ENCODE data around the gene NBAS. TPM values are rescaled to one million over a fixed set of nuclear protein-coding genes. Genes with fewer than 3 reads are reported as not detected.

The NBAS gene
- total and polyA plus RNA-seq, 10 of the 15 experiments (the other 5 are each of a cell fraction or from before 2014, with no cell fraction given) = 4.3 to 32.7 (median 20.8) TPM

DNA sequence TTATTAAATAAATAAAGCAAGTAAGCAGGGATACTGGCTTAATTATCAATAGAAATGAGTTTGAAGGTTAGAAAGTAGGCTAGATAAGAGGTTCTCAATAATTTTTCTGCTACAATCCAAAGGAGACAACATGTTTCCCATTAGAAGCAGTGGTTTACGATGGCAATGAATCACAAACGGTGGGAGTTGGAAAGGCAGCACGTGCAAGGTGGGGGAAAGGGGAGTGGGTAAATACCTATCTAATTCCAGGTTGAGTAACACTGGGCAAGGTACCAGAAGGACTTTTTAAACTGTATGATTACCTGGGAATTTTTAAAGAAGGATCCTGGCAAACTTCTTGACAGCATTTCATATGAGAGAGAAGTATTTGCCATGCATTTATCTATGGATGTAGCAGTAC lies 289.9 kb downstream of the NBAS start (continued):
- TF ChIP-seq, protein P1, sequence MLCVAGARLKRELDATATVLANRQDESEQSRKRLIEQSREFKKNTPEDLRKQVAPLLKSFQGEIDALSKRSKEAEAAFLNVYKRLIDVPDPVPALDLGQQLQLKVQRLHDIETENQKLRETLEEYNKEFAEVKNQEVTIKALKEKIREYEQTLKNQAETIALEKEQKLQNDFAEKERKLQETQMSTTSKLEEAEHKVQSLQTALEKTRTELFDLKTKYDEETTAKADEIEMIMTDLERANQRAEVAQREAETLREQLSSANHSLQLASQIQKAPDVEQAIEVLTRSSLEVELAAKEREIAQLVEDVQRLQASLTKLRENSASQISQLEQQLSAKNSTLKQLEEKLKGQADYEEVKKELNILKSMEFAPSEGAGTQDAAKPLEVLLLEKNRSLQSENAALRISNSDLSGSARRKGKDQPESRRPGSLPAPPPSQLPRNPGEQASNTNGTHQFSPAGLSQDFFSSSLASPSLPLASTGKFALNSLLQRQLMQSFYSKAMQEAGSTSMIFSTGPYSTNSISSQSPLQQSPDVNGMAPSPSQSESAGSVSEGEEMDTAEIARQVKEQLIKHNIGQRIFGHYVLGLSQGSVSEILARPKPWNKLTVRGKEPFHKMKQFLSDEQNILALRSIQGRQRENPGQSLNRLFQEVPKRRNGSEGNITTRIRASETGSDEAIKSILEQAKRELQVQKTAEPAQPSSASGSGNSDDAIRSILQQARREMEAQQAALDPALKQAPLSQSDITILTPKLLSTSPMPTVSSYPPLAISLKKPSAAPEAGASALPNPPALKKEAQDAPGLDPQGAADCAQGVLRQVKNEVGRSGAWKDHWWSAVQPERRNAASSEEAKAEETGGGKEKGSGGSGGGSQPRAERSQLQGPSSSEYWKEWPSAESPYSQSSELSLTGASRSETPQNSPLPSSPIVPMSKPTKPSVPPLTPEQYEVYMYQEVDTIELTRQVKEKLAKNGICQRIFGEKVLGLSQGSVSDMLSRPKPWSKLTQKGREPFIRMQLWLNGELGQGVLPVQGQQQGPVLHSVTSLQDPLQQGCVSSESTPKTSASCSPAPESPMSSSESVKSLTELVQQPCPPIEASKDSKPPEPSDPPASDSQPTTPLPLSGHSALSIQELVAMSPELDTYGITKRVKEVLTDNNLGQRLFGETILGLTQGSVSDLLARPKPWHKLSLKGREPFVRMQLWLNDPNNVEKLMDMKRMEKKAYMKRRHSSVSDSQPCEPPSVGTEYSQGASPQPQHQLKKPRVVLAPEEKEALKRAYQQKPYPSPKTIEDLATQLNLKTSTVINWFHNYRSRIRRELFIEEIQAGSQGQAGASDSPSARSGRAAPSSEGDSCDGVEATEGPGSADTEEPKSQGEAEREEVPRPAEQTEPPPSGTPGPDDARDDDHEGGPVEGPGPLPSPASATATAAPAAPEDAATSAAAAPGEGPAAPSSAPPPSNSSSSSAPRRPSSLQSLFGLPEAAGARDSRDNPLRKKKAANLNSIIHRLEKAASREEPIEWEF (IDR thresholded peaks at IDR 0.05; ENCODE audit: insufficient replicate concordance, low read depth, low read length) = no peak
- no peak for TF ChIP-seq HDAC2 (IDR thresholded peaks at IDR 0.05)
- TF ChIP-seq, protein P2, sequence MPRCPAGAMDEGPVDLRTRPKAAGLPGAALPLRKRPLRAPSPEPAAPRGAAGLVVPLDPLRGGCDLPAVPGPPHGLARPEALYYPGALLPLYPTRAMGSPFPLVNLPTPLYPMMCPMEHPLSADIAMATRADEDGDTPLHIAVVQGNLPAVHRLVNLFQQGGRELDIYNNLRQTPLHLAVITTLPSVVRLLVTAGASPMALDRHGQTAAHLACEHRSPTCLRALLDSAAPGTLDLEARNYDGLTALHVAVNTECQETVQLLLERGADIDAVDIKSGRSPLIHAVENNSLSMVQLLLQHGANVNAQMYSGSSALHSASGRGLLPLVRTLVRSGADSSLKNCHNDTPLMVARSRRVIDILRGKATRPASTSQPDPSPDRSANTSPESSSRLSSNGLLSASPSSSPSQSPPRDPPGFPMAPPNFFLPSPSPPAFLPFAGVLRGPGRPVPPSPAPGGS (IDR thresholded peaks at IDR 0.05; ENCODE audit: borderline replicate concordance, insufficient read depth, low read depth, low read length, poor library complexity, severe bottlenecking) = no peak
- no peak for TF ChIP-seq FOXM1 (IDR thresholded peaks at IDR 0.05; ENCODE audit: low read depth, low read length)
- no peak for TF ChIP-seq ASH2L (IDR thresholded peaks at IDR 0.05; ENCODE audit: borderline replicate concordance, low read depth)
- TF ChIP-seq, protein P3, sequence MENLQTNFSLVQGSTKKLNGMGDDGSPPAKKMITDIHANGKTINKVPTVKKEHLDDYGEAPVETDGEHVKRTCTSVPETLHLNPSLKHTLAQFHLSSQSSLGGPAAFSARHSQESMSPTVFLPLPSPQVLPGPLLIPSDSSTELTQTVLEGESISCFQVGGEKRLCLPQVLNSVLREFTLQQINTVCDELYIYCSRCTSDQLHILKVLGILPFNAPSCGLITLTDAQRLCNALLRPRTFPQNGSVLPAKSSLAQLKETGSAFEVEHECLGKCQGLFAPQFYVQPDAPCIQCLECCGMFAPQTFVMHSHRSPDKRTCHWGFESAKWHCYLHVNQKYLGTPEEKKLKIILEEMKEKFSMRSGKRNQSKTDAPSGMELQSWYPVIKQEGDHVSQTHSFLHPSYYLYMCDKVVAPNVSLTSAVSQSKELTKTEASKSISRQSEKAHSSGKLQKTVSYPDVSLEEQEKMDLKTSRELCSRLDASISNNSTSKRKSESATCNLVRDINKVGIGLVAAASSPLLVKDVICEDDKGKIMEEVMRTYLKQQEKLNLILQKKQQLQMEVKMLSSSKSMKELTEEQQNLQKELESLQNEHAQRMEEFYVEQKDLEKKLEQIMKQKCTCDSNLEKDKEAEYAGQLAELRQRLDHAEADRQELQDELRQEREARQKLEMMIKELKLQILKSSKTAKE (IDR thresholded peaks at IDR 0.05; ENCODE audit: low read depth, poor library complexity, severe bottlenecking) = no peak
- TF ChIP-seq, protein P4, sequence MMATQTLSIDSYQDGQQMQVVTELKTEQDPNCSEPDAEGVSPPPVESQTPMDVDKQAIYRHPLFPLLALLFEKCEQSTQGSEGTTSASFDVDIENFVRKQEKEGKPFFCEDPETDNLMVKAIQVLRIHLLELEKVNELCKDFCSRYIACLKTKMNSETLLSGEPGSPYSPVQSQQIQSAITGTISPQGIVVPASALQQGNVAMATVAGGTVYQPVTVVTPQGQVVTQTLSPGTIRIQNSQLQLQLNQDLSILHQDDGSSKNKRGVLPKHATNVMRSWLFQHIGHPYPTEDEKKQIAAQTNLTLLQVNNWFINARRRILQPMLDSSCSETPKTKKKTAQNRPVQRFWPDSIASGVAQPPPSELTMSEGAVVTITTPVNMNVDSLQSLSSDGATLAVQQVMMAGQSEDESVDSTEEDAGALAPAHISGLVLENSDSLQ (IDR thresholded peaks at IDR 0.05) = no peak
- TF ChIP-seq BACH1 (IDR thresholded peaks at IDR 0.05; ENCODE audit: borderline replicate concordance) = no peak
- TF ChIP-seq SMAD1 (IDR thresholded peaks at IDR 0.05; ENCODE audit: low read depth, partially characterized antibody) = no peak

All from GM12878 (cell line).